HG03457 (cell line): ENCODE results near the gene RHBDF1.
"Not testable (repeated sequence)": the region's sequence is repeated elsewhere in the genome, so short reads cannot be mapped to it uniquely, and the experiment has no call there.

ENCODE experiments used
- ATAC-seq: cut with Tn5 transposase; IDR thresholded peaks from one replicate; pipeline ENCODE4 v1.9.1; 2021; ENCODE audit warnings: moderate number of reproducible peaks; ENCODE audit not compliant: unreplicated experiment

RHBDF1 gene

GRCh38 chr16:38941-39892 lies 33.2 kb downstream of the RHBDF1 start:
- ATAC-seq = no peak

GRCh38 chr16:38206-38605 lies 34.2 kb downstream of the RHBDF1 start:
- ATAC-seq = not testable (repeated sequence)

GRCh38 chr16:37511-37910 lies 34.9 kb downstream of the RHBDF1 start:
- ATAC-seq = no peak

- no peak for ATAC-seq
Observed at GRCh38 chr16:36336-36984, 36.0 kb downstream of the RHBDF1 start.

GRCh38 chr16:35678-36305 lies 36.6 kb downstream of the RHBDF1 start:
- no peak for ATAC-seq

- ATAC-seq = no peak
Observed at GRCh38 chr16:35011-35677, 37.3 kb downstream of the RHBDF1 start.

- no peak for ATAC-seq
Observed at GRCh38 chr16:34648-34987, 37.8 kb downstream of the RHBDF1 start.

GRCh38 chr16:33877-34647 lies 38.4 kb downstream of the RHBDF1 start:
- no peak for ATAC-seq

GRCh38 chr16:33154-33876 lies 39.1 kb downstream of the RHBDF1 start:
- ATAC-seq = not testable (repeated sequence)

GRCh38 chr16:30627-31026 lies 41.8 kb downstream of the RHBDF1 start:
- ATAC-seq = not testable (repeated sequence)

GRCh38 chr16:25926-26348 lies 46.5 kb downstream of the RHBDF1 start:
- not testable (repeated sequence) for ATAC-seq

GRCh38 chr16:24151-24550 lies 48.3 kb downstream of the RHBDF1 start:
- not testable (repeated sequence) for ATAC-seq

- ATAC-seq = not testable (repeated sequence)
Observed at GRCh38 chr16:20886-21285, 51.5 kb downstream of the RHBDF1 start.

GRCh38 chr16:17062-17765 lies 55.2 kb downstream of the RHBDF1 start:
- ATAC-seq = not testable (repeated sequence)

GRCh38 chr16:10772-11171 lies 61.7 kb downstream of the RHBDF1 start:
- not testable (repeated sequence) for ATAC-seq

- ATAC-seq = no peak
Observed at GRCh38 chr16:9903-10665, 62.3 kb downstream of the RHBDF1 start.
